Bronchial epithelial cell (primary cell): ENCODE measurements around the gene TRABD2A. TPM values are rescaled to one million over a fixed set of nuclear protein-coding genes. Genes with fewer than 3 reads are reported as not detected.
"Not testable (repeated sequence)": the region's sequence is repeated elsewhere in the genome, so short reads cannot be mapped to it uniquely, and the experiment has no call there.

Experiments
- DNase-seq: peaks from one replicate; pipeline ENCODE4 v3.0.0-alpha.2; 2010; ENCODE audit warnings: low read depth
- FAIRE-seq: peaks from 2 replicates; lab custom pipeline; 2011; peaks lifted over from hg19 to GRCh38; lab: Jason Lieb, UNC
- H3K27me3 ChIP-seq: 2 replicates; pipeline ENCODE4 v1.5.1; 2011; ENCODE audit warnings: low read length; ENCODE audit not compliant: control insufficient read depth, insufficient read depth
- H3K36me3 ChIP-seq: 2 replicates; pipeline ENCODE4 v1.5.1; 2011; ENCODE audit warnings: low read length; ENCODE audit not compliant: control insufficient read depth, insufficient read depth
- H3K4me3 ChIP-seq: 2 replicates; pipeline ENCODE4 v1.5.1; 2011; ENCODE audit warnings: mild to moderate bottlenecking, low read depth, low read length, control low read depth
- total RNA-seq: library from RNA; depleted of rRNA; stranded (reverse); fragments of >200 nt; gene quantifications from 2 replicates; pipeline ENCODE4 v1.2.1, GENCODE V29; 2014
- TF ChIP-seq, protein P1 (sequence below): IDR thresholded peaks from 2 replicates; pipeline ENCODE4 v1.5.1; 2011; ENCODE audit warnings: mild to moderate bottlenecking, moderate library complexity, low read length, control low read depth, inconsistent platforms; ENCODE audit not compliant: insufficient read depth, severe bottlenecking

TRABD2A gene
- total RNA-seq, 1 donor from 2014 or later = 1.3 TPM

GRCh38 chr2:84875213-84875560, 5.7 kb downstream of the TRABD2A start:
- TF ChIP-seq, protein P1, sequence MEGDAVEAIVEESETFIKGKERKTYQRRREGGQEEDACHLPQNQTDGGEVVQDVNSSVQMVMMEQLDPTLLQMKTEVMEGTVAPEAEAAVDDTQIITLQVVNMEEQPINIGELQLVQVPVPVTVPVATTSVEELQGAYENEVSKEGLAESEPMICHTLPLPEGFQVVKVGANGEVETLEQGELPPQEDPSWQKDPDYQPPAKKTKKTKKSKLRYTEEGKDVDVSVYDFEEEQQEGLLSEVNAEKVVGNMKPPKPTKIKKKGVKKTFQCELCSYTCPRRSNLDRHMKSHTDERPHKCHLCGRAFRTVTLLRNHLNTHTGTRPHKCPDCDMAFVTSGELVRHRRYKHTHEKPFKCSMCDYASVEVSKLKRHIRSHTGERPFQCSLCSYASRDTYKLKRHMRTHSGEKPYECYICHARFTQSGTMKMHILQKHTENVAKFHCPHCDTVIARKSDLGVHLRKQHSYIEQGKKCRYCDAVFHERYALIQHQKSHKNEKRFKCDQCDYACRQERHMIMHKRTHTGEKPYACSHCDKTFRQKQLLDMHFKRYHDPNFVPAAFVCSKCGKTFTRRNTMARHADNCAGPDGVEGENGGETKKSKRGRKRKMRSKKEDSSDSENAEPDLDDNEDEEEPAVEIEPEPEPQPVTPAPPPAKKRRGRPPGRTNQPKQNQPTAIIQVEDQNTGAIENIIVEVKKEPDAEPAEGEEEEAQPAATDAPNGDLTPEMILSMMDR = no peak
- Histone ChIP-seq H3K36me3 (no peaks in the 10 kb centered on the region), H3K4me3 (no peak overlapping the region), H3K27me3 (peaks cover 9% of the 10 kb centered on the region)
- FAIRE-seq = no peak
- no peak for DNase-seq

GRCh38 chr2:84874381-84875212, 6.3 kb downstream of the TRABD2A start:
- no peak for FAIRE-seq
- Histone ChIP-seq H3K27me3 (peaks cover 5% of the 10 kb centered on the region), H3K36me3 (no peaks in the 10 kb centered on the region), H3K4me3 (no peak overlapping the region)
- DNase-seq = no peak
- TF ChIP-seq, protein P1 = no peak

DNA sequence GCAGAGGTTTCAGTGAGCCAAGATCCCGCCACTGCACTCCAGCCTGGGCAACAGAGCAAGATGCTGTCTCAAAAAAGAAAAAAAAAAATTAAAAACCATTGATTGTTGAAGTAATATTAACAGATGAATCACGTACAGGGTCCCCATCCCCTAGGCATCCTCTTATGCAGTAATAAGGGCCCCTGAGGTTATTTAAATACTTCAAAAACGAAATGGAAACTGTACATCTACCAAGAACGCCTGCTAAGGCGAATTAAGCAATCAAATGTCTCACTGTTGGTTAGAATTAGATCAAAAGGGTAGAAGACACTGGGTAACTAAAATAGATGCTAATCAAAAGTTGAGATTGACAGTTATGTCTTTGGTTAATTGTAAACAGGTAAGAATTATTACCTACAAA, 7.5 kb downstream of the TRABD2A start:
- Histone ChIP-seq H3K4me3 (no peak overlapping the region), H3K36me3 (no peaks in the 10 kb centered on the region), H3K27me3 (no peaks in the 10 kb centered on the region)
- DNase-seq (no peak), FAIRE-seq (no peak)
- TF ChIP-seq, protein P1 = no peak

GRCh38 chr2:84872691-84873090, 8.2 kb downstream of the TRABD2A start:
- not testable (repeated sequence) for FAIRE-seq, H3K4me3 ChIP-seq, H3K27me3 ChIP-seq, DNase-seq, H3K36me3 ChIP-seq

DNA sequence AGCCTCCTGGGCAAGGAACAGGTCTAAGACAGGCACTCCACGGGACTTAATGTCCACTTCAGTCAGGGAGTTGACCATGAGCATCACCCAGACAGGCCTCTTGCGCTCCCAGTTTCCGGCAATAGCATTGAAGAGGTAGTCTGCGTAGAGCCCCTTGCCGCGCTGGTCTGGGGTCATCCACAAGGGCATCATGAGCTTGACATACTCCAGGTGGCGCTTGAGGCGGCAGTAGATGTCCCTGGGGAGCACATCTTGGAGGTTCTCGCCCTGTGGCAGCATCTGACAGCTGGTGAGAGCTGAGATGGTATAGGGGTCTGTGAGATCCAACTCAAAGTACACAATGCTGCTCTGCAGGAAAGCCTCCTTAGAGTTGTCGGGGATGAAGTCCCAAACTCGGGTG, 10.6 kb downstream of the TRABD2A start:
- no peak for FAIRE-seq
- no peak for DNase-seq
- TF ChIP-seq, protein P1 = no peak
- Histone ChIP-seq H3K4me3 (no peak overlapping the region), H3K27me3 (no peaks in the 10 kb centered on the region), H3K36me3 (no peaks in the 10 kb centered on the region)

- FAIRE-seq = not testable (repeated sequence)
These were observed 12.6 kb downstream of the TRABD2A start for GRCh38 chr2:84868327-84868726.

DNA sequence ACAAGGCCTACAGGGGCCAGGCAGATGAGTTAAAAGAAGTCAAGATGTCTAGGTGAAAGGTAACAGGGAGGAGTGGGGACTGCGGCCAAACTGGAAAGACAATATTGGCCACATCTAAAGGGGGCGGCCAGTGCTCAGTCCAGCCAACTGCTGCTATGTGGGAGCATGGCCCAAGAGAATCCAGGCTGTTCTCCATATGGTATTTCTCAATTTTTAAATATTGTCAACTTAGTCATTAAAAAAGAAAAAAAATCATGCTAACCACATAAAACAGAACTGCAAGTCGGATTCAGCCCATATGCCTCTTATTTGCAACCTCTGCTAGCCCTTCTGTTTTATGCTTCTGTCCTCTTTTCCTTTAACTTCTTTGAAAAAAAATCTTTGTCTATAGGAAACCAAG, 14.8 kb downstream of the TRABD2A start:
- Histone ChIP-seq H3K4me3 (no peak overlapping the region), H3K36me3 (no peaks in the 10 kb centered on the region), H3K27me3 (no peaks in the 10 kb centered on the region)
- no peak for FAIRE-seq
- TF ChIP-seq, protein P1 = no peak
- DNase-seq = no peak

More at GRCh38 chr2:84868327-84868726, 12.6 kb downstream of the TRABD2A start:
- not testable (repeated sequence) for DNase-seq, H3K27me3 ChIP-seq, H3K4me3 ChIP-seq, H3K36me3 ChIP-seq
